Bone marrow (tissue), 2 donors: ENCODE data around the gene GAS1.
A peak's percentile ranks its signal among the peaks of the same experiment; 100 is the strongest.

ENCODE experiments used
- DNase-seq, 2 donors: peaks; one replicate each; lab custom pipeline; 2025; lab: John Stamatoyannopoulos, UW

The GAS1 gene

DNA sequence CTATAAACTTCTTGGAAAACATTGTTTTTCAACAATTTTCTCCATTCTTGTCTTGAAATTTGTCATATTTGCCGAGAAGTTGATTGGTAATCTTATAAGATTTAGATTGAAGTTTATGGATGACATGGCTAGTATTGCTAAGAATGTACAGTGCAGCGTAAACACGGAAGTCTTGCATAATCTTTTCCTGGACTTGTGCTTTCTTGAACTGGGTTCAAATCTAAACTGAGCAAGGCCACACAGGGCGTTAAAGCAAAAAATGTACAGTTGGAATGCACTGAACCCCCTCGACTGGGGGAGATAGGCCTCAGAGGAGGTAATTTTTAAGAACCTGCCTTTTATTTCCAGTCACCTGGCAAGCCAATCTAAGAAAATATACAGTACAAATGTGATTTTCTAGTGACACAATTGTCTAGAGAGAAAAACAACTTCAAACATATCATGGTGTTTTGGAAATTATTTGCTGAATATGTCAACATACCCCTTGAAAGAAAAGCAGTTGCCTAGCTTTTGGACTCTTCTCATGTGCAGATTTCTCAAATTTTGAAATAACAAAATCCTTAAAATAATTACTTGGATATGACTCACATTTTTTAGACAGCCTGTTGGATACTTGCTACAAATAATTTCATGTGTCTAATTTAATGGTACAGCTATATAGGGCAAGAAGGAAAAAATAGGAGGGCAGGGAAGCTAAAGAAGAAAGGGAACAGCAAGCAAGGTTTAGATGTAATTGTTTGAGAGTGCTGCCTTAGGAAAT lies 18.5 kb upstream of the GAS1 start:
- DNase-seq, result no peak

DNA sequence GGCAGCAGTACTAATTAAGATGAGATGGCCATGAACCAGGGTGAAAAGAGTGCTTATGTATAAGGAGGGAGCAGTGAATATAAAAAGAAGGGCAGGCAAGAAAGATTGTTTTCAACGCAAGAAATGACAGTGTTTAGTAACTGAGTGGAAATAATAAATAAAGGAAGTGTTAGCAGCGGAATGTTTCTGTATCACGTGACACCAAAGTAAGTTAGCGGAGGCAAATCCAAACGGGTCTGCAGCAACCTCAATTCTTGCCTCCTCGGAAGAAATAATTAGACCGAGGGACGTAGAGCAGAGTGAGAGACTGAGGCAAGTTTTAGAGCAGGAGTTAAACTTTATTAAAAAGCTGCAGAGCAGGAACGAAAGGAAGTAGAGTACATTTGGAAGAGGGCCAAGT lies 15.4 kb upstream of the GAS1 start:
- DNase-seq, result no peak

DNA sequence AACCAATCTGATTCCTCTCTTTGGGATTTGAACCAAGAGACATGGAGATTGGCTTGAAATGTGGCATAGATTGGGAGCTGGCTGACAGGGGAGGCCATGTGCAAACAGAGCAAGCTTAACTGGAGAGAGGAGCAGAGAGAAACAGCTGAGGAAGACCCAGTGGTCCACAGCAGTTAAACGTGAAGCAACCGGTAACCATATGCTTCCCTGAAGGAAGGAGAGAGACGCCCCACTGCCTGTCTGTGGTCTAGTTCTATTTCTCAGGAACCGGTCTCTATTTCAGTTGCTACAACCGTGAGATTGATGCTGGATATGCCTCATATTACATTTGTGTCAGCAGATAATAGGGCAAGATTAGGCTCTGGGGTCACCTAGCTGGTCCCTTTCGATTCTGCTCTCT lies 13.6 kb upstream of the GAS1 start:
- no peak for DNase-seq

DNA sequence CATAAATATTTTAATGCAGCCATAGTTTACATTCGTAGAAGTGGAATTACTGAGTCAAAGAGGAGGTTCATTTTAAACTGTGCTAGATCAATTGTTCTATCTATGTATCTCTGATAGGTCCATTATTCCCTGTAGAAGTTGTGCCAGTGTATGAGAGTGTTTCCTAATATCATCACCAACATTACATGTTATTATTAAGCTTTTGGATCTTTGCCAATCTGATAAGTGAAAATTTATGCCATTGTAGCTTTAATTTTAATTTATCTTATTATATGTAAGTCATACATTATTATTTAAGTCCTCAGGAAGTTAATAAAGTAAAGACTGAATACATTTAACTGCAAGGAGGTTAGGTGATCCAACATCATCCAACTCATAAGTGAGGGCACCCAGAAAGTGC lies 10.9 kb upstream of the GAS1 start:
- no peak for DNase-seq

DNA sequence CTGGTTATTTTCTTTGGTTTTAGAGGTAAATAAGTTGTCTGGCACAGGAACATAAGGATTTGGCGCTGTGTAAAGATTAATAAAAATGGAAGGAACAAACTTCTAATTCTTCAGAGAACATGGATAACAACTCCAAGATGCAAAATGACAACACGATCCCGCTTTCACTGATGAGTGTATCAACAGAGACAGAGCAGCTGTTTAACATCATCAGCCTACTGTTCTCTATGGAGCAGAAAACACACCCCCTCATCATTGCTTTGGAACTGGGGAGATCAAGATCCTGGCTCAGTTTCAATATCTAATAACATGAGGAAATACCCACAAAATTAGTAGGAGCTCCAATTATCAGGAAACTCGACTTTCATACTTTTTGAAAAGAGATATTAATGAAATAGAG lies 8.3 kb upstream of the GAS1 start:
- DNase-seq, result no peak

DNA sequence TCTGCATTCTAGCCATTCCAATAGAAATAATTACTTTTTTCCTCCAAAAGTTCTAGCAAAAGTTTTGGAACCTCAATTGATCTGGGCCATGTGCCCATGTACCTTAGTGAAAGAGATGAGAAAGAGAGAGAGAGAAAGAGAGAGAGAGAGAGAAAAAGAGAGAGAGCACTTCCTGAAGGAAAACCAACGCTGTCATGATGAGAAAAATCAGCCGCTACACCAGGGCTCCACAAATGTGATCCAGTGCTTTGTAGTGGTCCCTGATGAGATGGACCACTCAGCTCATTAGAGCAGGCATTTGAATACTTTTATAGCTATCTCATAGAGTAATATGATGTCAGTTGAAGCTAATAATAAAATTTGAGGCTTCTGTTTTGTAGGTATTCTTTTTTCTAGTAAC lies 7.7 kb upstream of the GAS1 start:
- DNase-seq, result no peak

DNA sequence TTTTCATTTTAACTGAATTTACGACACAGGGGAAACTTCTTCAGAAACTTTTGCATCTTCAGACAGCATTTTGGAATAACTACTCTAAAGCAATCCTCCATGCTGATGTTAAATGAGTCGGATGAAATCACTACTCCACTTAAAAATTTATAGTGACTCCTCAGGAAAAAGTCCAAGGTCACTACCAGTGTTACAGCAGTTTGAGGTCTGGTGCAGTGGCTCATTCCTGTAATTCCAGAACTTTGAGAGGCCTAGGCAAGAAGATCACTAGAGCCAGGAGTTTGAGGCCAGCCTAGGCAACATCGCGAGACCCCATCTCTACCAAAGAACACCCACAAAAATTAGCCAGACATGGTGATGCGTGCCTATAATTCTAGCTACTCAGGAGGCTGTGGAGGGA lies 5.9 kb upstream of the GAS1 start:
- no peak for DNase-seq

DNA sequence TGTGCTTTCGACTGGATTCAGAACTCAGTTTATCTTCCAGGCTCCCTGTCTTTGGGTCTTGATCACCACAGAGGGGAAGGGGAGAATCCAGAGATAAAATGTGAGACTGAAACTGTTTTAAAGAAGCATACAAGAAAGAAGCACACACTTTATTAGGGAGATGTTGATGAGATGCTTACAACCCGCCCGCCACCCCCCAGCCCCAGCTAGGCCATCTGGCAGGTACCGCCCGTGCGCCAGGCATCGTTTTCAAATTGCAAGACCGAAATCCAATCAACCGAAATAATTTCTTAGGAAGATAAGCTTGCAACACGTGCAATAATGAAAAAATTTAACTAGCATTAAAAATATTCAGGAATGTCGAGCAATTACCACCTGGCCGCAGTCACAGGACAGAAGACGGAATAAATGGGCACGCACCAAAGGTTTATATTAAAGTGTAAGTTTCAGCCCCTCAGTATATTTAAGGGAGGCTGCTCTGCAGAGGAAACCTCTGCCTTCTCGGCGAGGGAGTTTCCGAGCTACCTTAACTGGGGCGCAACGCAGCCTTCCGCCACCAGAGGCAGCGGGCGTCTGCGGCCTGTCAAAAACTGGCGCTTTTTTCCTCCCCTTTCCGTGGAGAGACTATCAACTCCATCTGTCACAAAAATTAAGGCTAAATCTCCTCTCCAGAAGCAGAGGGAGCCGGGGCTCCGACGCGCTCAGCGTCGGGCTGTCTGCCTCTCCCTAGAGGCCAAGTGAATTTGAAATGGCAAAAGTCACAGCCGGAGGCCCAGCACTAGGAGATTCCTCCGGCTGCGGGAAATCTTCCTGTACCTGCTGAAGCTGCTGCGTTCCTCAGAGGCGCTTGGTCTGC lies 996 bp upstream of the GAS1 start:
- DNase-seq, result peak; percentile 19 to 32

DNA sequence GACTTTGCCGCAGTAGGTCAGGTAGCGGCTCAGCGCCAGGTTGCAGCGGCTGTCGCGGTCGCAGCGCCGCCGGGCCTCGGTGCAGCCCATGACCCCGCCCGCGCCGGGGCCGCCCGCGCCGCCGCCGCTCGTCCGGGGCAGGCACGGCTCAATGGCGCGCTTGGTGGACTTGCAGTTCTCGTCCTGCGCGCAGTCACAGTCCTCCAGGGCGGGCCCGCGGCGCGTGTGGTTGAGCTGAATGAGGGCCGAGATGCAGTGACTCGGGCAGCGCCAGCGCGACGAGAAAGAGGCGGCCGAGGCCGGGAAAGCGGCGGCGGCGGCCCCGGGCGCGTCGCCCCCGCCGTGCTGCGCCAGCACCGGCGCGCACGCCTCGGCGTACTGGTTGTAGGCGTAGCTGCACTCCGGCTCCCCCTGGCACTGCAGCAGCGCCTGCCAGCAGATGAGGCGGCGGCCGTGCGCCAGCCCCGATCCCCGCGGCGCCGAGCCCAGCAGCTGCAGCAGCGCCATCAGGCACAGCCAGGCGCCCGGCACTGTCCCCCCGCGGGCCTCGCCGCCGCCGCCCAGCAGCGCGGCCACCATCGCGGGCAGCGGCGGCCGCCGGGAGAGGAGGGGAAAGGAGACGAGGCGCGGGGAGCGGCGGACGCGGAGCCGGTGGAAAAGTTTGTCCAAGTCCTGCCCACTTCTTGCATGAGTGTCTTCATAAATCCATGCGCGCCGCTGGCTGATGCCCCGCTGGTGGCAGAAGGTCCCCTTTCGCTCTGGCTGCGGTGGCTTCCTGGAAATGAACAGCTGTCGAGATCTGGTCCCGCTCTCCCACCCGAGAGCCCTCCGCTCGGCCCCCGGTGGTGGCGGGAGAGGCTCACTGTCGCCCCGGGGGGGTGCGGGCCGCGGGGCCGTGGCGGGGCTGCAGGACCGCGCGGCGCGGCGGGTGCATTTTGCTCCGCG lies 833 bp downstream of the GAS1 start:
- peak in 1 of 2 donors; percentile 34 for DNase-seq

DNA sequence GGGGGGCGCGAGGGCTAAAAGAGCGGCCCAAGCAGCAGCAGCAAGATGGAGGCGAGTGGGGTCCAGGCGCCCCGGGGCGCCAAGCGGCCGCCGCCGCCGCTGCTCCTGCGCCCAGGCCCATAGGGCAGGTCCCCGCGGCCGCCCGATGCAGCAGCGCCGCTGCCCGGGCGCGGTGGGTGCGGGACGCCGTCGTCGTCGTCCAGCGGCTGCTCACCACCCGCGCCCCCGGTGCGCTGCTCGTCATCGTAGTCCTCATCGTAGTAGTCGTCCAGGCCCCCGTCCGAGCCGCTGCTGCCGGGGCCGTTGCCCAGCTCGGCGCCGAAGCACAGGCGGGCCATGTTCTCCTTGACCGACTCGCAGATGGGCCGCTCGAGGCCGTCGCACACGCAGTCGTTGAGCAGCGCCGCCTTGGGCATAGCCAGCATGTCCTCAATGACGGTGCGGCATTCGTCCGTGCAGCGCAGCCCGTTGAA lies 1.5 kb downstream of the GAS1 start:
- peak in 1 of 2 donors; percentile 34 for DNase-seq

DNA sequence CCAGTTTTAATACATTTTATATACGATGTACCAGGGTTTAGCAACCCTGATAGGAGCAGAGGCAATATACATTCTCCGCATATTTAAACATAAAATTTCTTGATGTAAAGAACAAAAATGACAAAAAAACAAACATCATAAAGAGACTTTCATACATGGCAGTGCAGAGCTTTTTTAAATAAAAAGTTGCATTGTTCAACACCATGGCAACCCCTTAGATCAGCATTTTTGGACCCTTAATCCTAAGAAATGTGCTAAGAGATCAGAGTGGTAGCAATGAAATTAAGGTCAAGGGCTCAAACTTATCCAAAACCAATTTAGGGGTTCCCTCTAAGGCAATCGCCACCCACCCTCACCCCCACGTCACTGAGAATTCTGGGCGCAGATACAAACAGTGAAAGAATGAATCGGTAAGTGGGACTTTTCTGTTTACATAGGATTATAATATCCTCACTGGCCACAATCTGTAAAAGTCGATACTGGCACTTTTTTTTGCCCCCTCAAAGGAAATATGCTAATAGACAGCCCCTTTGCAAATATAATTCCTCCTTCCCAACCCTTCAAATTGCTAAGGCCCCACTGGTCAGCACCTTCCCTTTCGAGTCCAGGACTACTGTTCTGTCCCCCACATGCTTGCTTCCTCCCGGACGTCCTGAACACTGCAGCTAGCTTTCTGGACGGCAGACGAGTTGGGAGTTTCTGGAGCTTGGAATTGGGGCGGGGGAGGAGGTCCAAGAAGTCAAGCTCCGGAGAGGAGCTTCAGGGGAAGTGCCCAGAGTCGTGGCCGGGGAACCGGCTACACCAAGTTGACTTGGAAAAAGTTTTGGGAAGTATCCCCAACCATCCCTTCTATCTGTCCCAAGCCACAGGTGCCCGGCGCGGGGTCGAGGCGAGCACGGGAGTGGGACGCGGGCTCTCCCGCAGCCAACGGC lies 2.2 kb downstream of the GAS1 start:
- DNase-seq, result no peak

DNA sequence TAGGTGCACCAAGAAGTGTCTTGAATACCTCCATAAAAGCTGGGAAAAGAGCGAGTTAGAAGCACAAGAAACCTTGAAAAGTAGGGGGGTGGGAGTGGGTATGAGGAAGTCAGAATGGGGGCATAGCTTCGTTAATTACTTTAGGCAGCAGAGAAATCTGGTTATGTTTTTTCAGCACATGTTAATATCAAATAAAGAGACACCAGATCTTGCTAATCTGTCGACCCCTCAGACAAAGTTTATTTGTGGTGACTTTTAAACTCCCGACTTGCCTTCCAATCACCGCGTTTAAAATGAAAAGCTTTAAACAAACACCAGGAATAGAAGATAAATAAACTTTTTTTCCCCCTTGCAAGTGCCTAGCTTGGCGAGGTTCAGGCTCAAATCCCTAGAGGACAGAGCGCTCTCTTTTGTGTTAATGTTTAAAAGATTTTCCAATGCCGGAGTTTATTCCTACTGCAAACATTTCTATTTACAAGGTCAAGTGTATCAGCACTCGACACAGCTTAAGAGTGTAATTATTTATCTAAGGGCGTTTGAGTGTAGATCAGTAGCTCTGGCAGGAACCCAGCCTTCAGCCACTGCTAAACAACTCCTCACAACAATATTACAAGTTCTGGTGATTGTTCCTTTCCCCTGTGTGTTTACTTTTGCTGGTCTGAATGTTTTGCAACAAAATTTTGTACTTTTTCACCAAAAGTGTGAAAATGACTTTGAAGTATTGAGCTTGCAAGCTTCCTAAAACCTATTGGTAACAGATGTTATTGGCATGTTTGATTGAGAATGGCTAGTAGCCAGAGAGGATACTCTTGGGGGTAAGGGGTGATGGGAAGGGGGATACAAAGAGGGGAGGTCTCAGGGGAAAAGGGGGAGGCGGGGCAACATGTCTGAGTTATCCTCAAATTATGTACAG lies 3.8 kb downstream of the GAS1 start:
- DNase-seq, result no peak

DNA sequence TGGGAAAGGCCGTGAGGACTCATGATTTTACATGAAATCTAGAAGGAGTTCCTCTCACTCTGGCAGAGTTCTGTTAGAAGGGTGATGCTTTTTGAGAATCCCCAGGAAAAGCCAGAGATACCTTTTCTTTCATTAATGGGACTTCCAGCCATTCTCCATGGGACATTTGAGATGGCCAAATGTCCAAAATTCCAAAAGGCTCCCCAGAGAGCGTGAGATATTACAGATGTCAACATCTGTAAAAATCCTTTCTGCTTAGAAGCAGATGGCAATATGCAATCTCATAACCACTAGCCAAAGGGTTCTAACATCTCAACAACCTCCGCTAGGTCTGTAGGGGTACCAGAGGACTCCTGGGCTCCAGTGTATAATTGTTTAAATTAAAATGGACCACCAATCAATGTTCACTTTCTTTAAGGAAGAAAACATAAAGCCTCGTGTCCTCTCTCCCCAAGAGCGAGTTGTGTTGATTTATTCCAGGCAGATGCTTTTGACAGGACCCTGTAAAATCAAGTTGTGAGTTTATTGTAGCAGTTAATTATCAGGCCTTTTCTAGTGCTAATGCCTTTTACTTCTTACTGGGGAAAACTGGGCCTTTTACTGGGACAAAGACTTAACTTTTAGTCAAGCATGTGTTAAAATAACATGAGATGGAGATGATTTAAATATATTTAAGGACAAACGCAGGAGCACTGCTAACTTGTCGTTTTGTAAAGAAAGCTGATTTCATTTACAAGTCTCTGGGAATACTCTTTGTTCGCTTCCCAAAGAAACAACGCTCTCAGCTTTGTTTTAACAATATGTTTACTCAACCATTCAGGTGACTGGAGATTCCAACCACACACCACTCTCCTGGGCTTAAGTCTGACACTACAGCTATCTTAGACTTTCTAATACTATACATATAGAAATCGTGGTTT lies 4.8 kb downstream of the GAS1 start:
- DNase-seq, result no peak

DNA sequence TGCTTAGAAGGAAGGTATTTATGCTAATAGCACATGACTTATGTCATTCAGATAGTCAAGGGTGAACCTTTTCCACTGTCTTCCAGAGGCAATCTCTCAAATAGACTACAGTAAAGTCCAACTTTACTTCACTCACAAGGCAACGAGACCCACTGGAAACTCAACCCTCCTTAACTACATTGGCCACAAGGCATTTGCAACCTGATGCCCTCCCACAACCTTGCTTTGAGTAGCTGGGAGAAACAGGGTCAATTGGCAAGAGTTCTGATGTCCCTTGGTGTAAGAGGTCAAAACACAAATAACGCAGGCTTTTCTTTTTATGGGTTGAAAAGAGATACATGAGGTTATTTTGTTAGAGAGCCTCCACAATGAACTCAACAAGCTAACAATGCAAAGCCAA lies 6.1 kb downstream of the GAS1 start:
- no peak for DNase-seq

DNA sequence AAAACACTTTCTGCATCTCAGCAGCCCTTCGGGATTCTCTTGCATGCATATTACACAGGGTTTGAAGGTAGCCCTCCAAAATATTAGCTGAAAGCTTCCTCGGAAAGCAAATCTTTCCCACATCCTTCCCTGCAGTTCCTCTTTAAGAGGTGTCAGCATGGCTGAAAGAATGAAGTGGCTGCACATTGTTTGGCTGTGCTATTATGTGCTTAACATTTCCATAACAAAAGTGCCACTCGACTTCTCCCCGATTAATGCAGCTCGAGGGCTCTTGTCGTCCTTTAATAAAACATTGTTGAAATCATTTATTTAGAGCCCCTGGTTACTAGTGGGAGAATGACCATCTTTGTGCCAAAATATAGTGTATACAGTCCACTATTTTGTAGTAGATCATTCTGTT lies 6.5 kb downstream of the GAS1 start:
- no peak for DNase-seq

DNA sequence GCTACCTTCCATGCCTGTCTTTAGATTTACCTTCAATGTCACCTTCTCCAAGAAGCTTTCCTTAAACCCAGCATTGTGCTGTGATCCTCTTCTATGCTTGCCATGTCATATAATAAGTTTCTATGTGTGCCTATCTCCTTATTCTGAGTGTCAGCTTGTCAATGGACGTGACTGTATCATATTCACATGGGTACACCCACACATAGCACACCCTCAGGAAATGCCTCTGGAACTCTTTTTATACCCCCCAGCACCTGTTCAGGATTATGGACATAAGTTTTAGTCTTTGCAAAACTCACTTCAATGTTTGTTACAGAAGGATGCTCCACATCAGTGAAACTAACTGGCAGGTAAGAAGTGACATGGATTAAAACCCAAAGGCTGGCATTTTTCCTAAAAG lies 7.4 kb downstream of the GAS1 start:
- DNase-seq, result no peak

DNA sequence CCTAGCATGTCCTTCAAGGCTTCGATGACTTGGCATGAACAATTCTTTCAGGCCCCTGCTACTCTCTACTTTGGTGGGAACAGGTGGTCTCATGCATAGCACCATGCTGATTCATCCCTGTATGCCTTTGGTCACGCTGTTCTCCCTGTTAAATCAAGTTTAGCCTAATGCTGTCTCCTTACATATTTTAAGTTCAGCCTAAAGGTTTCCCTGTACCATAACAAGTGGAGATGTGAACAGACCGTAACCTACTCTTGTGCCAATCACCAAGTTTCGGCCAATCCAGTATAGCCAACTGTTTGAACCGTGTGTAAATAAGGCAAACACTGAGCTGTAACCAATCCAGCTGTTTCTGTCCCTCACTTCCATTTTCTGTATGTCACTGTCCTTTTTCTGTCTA lies 8.0 kb downstream of the GAS1 start:
- DNase-seq, result no peak

DNA sequence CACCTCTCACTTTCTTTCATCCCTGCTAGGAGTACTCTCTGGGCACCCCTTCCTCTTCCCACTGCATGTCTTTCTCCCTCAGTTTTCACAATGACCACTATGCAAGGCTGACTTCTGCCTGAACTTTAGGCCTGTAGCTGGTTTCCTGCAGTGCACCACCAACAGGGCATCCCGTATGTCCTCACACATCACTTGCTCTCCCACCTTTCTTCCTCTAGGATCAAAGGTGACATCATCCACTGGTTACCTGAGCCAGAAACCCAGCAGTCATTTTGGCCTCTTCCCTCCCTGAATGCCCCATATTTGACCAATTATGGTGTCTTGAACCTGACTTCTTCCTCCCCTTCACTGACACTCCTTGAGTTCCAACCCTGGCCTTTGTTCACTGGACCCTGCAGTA lies 8.5 kb downstream of the GAS1 start:
- DNase-seq, result no peak

DNA sequence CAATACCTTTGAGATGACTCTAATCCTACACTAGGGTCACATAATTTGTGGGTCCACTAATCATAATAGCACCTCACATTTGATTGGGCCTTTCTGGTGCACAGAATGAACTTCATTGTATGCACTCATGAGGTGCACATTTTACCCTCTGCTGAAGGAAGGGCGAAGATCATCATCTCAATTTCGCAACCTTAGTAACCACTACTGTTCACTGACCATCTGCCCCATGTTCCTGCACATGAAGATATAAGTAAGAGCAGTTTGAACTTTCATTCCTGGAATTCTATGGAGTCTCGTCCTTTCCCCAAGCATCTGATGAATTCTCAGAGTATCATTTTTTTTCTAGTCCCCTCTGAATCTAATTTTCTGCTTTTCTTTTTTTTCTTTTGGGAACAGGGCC lies 21.2 kb downstream of the GAS1 start:
- DNase-seq, result no peak
